ENCODE results near the gene MAGEB17. TPM values are rescaled to one million over a fixed set of nuclear protein-coding genes. Genes with fewer than 3 reads are reported as not detected.

Gene MAGEB17
- total RNA-seq, 1 experiment from 2014 or later, result not detected

DNA sequence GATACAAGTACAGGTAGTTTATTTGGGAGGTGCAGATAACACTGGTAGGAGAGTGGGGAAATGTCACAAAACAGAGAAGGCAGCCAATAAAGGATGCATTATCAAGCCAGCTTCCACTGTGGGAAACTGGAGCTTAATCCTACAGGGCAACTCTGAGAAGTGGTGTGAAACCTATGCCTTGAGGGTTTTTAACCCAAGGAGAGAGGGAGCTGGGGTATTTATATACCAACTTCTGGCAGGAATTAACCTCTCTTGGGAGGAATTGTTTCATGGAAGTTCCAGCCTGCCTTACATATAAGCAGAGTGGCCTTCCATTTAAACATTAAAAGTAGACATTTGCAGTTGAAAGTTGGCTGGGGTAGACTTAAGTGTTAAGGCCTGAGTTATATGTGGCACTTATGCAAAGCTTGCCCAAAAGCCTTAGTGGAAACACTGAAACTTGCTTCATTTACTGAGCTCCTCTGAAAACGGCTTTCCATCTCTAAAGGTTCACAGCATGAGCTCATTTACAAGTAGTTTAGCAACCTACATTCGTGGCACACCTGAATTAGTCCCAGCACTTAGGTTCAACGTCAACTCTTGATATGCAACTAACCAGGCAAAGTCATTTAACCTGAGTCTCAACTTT is 19.2 kb downstream of the MAGEB17 start:
- no peak for DNase-seq
- no TSS peak for BruUV-seq (replicated peaks)
- Histone ChIP-seq H3K79me2 (ENCODE audit: low read depth) (no peaks in the 10 kb centered on the region), H3K36me3 (ENCODE audit: low read depth) (no peaks in the 10 kb centered on the region), H3K9me3 (ENCODE audit: insufficient read depth, low read depth) (no peaks in the 10 kb centered on the region), H3K27ac (no peak overlapping the region), H4K20me1 (ENCODE audit: insufficient read depth) (no peaks in the 10 kb centered on the region), H3K27me3 (ENCODE audit: insufficient read depth, low read depth) (no peaks in the 10 kb centered on the region), H3F3A (ENCODE audit: insufficient read depth, low read depth) (no peaks in the 10 kb centered on the region), H3K4me3 (no peak overlapping the region), H3K9me2 (ENCODE audit: insufficient read depth) (no peaks in the 10 kb centered on the region), H3K4me1 (replicated peaks; ENCODE audit: insufficient read depth) (peaks cover 22% of the 10 kb centered on the region; the same call in 1 of the 2 replicates), H3K4me2 (no peak overlapping the region), H2AFZ (no peak overlapping the region)
- POLR2A ChIA-PET (ENCODE audit: unreplicated experiment), result interaction anchor here (0.7 kb wide), 1 partner anchor 258 kb away, joined by 4 read pairs; no protein-coding TSS in a partner anchor
- intact Hi-C loops (cut with micrococcal nuclease; ENCODE audit: unreplicated experiment), result no loop called here
- TF ChIP-seq EZH2 (IDR thresholded peaks at IDR 0.05; ENCODE audit: low read depth), result no peak
- TF ChIP-seq, protein P1, sequence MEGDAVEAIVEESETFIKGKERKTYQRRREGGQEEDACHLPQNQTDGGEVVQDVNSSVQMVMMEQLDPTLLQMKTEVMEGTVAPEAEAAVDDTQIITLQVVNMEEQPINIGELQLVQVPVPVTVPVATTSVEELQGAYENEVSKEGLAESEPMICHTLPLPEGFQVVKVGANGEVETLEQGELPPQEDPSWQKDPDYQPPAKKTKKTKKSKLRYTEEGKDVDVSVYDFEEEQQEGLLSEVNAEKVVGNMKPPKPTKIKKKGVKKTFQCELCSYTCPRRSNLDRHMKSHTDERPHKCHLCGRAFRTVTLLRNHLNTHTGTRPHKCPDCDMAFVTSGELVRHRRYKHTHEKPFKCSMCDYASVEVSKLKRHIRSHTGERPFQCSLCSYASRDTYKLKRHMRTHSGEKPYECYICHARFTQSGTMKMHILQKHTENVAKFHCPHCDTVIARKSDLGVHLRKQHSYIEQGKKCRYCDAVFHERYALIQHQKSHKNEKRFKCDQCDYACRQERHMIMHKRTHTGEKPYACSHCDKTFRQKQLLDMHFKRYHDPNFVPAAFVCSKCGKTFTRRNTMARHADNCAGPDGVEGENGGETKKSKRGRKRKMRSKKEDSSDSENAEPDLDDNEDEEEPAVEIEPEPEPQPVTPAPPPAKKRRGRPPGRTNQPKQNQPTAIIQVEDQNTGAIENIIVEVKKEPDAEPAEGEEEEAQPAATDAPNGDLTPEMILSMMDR (conservative IDR thresholded peaks at IDR 0.05), result no peak
- CTCF ChIA-PET, result no interaction called here

DNA sequence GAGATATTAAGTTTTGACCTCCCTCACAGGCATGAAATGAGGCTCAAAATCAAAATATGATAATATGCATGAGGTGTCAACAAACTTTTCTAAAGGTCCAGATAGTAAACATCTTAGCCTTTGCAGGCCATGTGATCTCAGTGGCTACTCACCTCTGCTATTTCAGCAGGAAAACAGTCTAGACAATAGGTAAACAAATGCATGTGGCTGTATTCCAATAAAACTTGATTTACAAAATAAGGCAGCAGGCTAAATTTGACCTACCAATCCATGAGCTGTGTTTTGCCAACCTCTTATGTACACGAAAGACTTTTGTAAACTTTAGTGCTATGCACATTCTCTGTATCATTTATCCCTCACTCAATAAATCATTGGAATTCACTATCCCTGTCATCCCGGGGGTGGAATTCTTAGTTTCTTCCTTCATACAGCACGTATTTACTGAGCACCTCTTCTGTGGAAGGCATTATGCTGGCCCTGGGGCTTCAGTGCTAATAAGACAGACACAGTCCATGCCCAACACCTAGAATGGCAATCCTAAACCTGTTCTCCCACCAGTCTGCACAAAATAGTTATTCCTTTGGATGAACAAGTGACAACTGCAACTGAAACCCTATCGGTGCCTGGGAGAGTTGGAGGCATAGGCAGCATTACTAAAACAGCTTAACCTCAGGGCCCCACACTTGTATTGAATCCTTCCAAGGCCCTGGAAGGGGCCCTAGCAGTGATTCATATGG is 19.9 kb downstream of the MAGEB17 start:
- H3K36me3 ChIP-seq (ENCODE audit: low read depth), result no peaks in the 10 kb centered on the region
- CTCF ChIA-PET, result interaction anchor here (0.5 kb wide), 1 partner anchor 180 kb away, joined by 3 read pairs; no protein-coding TSS in a partner anchor
- no peak overlapping the region for H2AFZ ChIP-seq
- no peak overlapping the region for H3K27ac ChIP-seq
- intact Hi-C loops (cut with micrococcal nuclease; ENCODE audit: unreplicated experiment), result no loop called here
- BruUV-seq (replicated peaks), result no TSS peak
- H3K9me2 ChIP-seq (ENCODE audit: insufficient read depth), result no peaks in the 10 kb centered on the region
- no peak overlapping the region for H3K4me2 ChIP-seq
- TF ChIP-seq, protein P1 (conservative IDR thresholded peaks at IDR 0.05), result no peak
- no peak for TF ChIP-seq EZH2 (IDR thresholded peaks at IDR 0.05; ENCODE audit: low read depth)
- no peak for DNase-seq
- no peak overlapping the region for H3K4me3 ChIP-seq
- no peaks in the 10 kb centered on the region for H4K20me1 ChIP-seq (ENCODE audit: insufficient read depth)
- H3K79me2 ChIP-seq (ENCODE audit: low read depth), result no peaks in the 10 kb centered on the region
- H3K4me1 ChIP-seq (replicated peaks; ENCODE audit: insufficient read depth), result peaks cover 22% of the 10 kb centered on the region; the same call in 1 of the 2 replicates
- no peaks in the 10 kb centered on the region for H3K9me3 ChIP-seq (ENCODE audit: insufficient read depth, low read depth)
- H3K27me3 ChIP-seq (ENCODE audit: insufficient read depth, low read depth), result no peaks in the 10 kb centered on the region
- POLR2A ChIA-PET (ENCODE audit: unreplicated experiment), result interaction anchor here (0.7 kb wide), 1 partner anchor 257 kb away, joined by 4 read pairs; no protein-coding TSS in a partner anchor
- no peaks in the 10 kb centered on the region for H3F3A ChIP-seq (ENCODE audit: insufficient read depth, low read depth)

DNA sequence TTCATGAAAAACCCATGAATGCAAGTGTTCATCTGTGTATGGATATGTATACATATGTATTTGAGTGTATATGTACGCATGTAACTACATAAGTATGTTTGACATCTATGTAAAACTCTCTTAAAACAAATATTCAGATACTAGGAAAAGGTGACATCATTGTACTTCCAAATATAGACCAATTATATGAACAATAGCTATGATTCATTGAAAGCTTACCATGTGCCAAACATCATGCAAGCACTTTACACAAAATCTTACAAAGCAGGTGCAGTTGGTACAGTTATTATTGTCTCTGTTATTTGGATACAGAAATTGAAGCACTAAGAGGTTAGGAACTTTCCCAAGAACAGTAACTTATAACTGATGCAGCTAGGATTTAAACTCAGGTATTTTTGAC is 21.4 kb downstream of the MAGEB17 start:
- CTCF ChIA-PET, result no interaction called here
- POLR2A ChIA-PET (ENCODE audit: unreplicated experiment), result no interaction called here
- Histone ChIP-seq H3K36me3 (ENCODE audit: low read depth) (no peaks in the 10 kb centered on the region), H3K9me3 (ENCODE audit: insufficient read depth, low read depth) (no peaks in the 10 kb centered on the region), H4K20me1 (ENCODE audit: insufficient read depth) (no peaks in the 10 kb centered on the region), H3K27ac (no peak overlapping the region), H3F3A (ENCODE audit: insufficient read depth, low read depth) (no peaks in the 10 kb centered on the region), H3K27me3 (ENCODE audit: insufficient read depth, low read depth) (no peaks in the 10 kb centered on the region), H3K4me1 (replicated peaks; ENCODE audit: insufficient read depth) (peaks cover 22% of the 10 kb centered on the region; the same call in 1 of the 2 replicates), H3K4me3 (no peak overlapping the region), H3K9me2 (ENCODE audit: insufficient read depth) (no peaks in the 10 kb centered on the region), H3K79me2 (ENCODE audit: low read depth) (no peaks in the 10 kb centered on the region), H3K4me2 (no peak overlapping the region), H2AFZ (no peak overlapping the region)
- intact Hi-C loops (cut with micrococcal nuclease; ENCODE audit: unreplicated experiment), result no loop called here
- DNase-seq, result no peak
- no TSS peak for BruUV-seq (replicated peaks)
- no peak for TF ChIP-seq EZH2 (IDR thresholded peaks at IDR 0.05; ENCODE audit: low read depth)
- TF ChIP-seq, protein P1 (conservative IDR thresholded peaks at IDR 0.05), result no peak
